Endodermal cell (in vitro differentiated cells): ENCODE data around the gene VPS51. TPM values are rescaled to one million over a fixed set of nuclear protein-coding genes. Genes with fewer than 3 reads are reported as not detected.

Experiments
- DNase-seq: peaks from one replicate; pipeline ENCODE4 v3.0.0-alpha.2; 2017
- H3K27ac ChIP-seq: 2 replicates; pipeline ENCODE4 v1.5.1; 2013; ENCODE audit warnings: mild to moderate bottlenecking, low read depth, low read length, moderate library complexity
- H3K27me3 ChIP-seq: 2 replicates; pipeline ENCODE4 v1.6.1; 2013; ENCODE audit warnings: mild to moderate bottlenecking, low read length, moderate library complexity; ENCODE audit not compliant: insufficient read depth, control insufficient read depth, poor library complexity, severe bottlenecking
- H3K36me3 ChIP-seq: 2 replicates; pipeline ENCODE4 v1.7.0; 2013; ENCODE audit warnings: mild to moderate bottlenecking, low read length, moderate library complexity; ENCODE audit not compliant: control insufficient read depth, insufficient read depth
- H3K4me1 ChIP-seq: one replicate; pipeline ENCODE4 v1.7.0; 2013; ENCODE audit warnings: low read length; ENCODE audit not compliant: control insufficient read depth, insufficient read depth
- H3K4me3 ChIP-seq: 2 replicates; pipeline ENCODE4 v1.5.1; 2013; ENCODE audit warnings: mild to moderate bottlenecking, low read length, moderate library complexity
- H3K9ac ChIP-seq: 2 replicates; pipeline ENCODE4 v1.6.1; 2013; ENCODE audit warnings: mild to moderate bottlenecking, low read length, moderate library complexity; ENCODE audit not compliant: poor library complexity, severe bottlenecking; ENCODE audit errors: extremely low read depth
- H3K9me3 ChIP-seq: 2 replicates; pipeline ENCODE4 v1.6.1; 2013; ENCODE audit warnings: mild to moderate bottlenecking, low read length, moderate library complexity; ENCODE audit not compliant: control insufficient read depth
- H3K27ac Mint-ChIP-seq: 2 replicates; pipeline ENCODE4 v1.8.0; 2020; ENCODE audit warnings: mixed read lengths
- H3K27me3 Mint-ChIP-seq: 2 replicates; pipeline ENCODE4 v1.8.0; 2021; ENCODE audit warnings: mild to moderate bottlenecking, mixed read lengths; ENCODE audit not compliant: insufficient read depth
- H3K36me3 Mint-ChIP-seq: 2 replicates; pipeline ENCODE4 v1.8.0; 2020; ENCODE audit warnings: low read depth, mixed read lengths
- H3K4me1 Mint-ChIP-seq: 2 replicates; pipeline ENCODE4 v1.8.0; 2020; ENCODE audit warnings: mixed read lengths
- H3K4me3 Mint-ChIP-seq: 2 replicates; pipeline ENCODE4 v1.8.0; 2020; ENCODE audit warnings: mild to moderate bottlenecking, moderate library complexity, mixed read lengths
- H3K9me3 Mint-ChIP-seq: 2 replicates; pipeline ENCODE4 v1.8.0; 2020; ENCODE audit warnings: mild to moderate bottlenecking, mixed read lengths
- CTCF ChIP-seq: fragments of 200-600 bp; sonication (generic); conservative IDR thresholded peaks from 2 replicates; pipeline ENCODE4 v1.5.0; 2021; ENCODE audit warnings: antibody characterized with exemption, mild to moderate bottlenecking
- WGBS, 2 experiments: methylation state at CpG; one replicate each; pipeline versions ENCODE4 v1.1.5 to v1.1.7; 2013; ENCODE audit warnings: missing lambda C conversion rate in 2 of 2, mixed read lengths in 1 of 2; ENCODE audit not compliant: insufficient coverage in 1 of 2, insufficient read length in 1 of 2; 5-methylcytosine and 5-hydroxymethylcytosine counted together
- total RNA-seq, 2 donors: library from RNA; stranded (reverse); fragmentation: NEBNext Ultra II Directional in 1 of 2; extraction: Animal tissue kit (Norgen Biotek cat#: 25700) in 1 of 2; gene quantifications; 2 replicates in 1 of 2; 3 replicates in 1 of 2; pipeline ENCODE4 v1.2.1, GENCODE V29; 2021

The VPS51 gene
- total RNA-seq, 2 donors from 2014 or later, result 107 to 113 TPM

GRCh38 chr11:65090628-65091027, 5.4 kb upstream of the VPS51 start:
- no peak for TF ChIP-seq CTCF
- peaks cover 1% of the 10 kb centered on the region for H3K4me1 Mint-ChIP-seq
- H3K9me3 Mint-ChIP-seq, result no peaks in the 10 kb centered on the region
- H3K4me3 ChIP-seq, result no peak overlapping the region
- H3K9me3 ChIP-seq, result no peaks in the 10 kb centered on the region
- H3K27ac Mint-ChIP-seq, result no peak overlapping the region
- peaks cover 36% of the 10 kb centered on the region for H3K36me3 Mint-ChIP-seq
- H3K27me3 Mint-ChIP-seq, result no peaks in the 10 kb centered on the region
- H3K4me3 Mint-ChIP-seq, result no peak overlapping the region
- peaks cover 30% of the 10 kb centered on the region for H3K36me3 ChIP-seq
- DNase-seq, result no peak
- no peaks in the 10 kb centered on the region for H3K4me1 ChIP-seq
- H3K27ac ChIP-seq, result no peak overlapping the region
- H3K9ac ChIP-seq, result no peak overlapping the region
- H3K27me3 ChIP-seq, result no peaks in the 10 kb centered on the region
- 94 to 99% methylated on average over 3 to 4 of the region's 4 CpGs for WGBS, 2 experiments

GRCh38 chr11:65095427-65095826, 587 bp upstream of the VPS51 start:
- Mint-ChIP-seq H3K36me3 (peaks cover 13% of the 10 kb centered on the region), H3K27me3 (no peaks in the 10 kb centered on the region), H3K4me3 (peak overlapping the region; percentile 88), H3K27ac (peak overlapping the region; percentile 98), H3K9me3 (no peaks in the 10 kb centered on the region), H3K4me1 (peaks cover 8% of the 10 kb centered on the region)
- Histone ChIP-seq H3K4me3 (peak overlapping the region; percentile 86), H3K27me3 (no peaks in the 10 kb centered on the region), H3K9me3 (no peaks in the 10 kb centered on the region), H3K36me3 (peaks cover 20% of the 10 kb centered on the region), H3K27ac (no peak overlapping the region), H3K4me1 (peaks cover 5% of the 10 kb centered on the region), H3K9ac (no peak overlapping the region)
- no peak for DNase-seq
- 90 to 92% methylated on average over 16 to 22 of the region's 22 CpGs for WGBS, 2 experiments
- no peak for TF ChIP-seq CTCF

GRCh38 chr11:65096926-65097325, 912 bp downstream of the VPS51 start:
- DNase-seq, result no peak
- Histone ChIP-seq H3K36me3 (peaks cover 20% of the 10 kb centered on the region), H3K27me3 (no peaks in the 10 kb centered on the region), H3K9me3 (no peaks in the 10 kb centered on the region), H3K27ac (no peak overlapping the region), H3K9ac (peak overlapping the region; percentile 75), H3K4me3 (peak overlapping the region; percentile 86), H3K4me1 (peaks cover 5% of the 10 kb centered on the region)
- H3K9me3 Mint-ChIP-seq, result no peaks in the 10 kb centered on the region
- peaks cover 12% of the 10 kb centered on the region for H3K36me3 Mint-ChIP-seq
- peaks cover 8% of the 10 kb centered on the region for H3K4me1 Mint-ChIP-seq
- H3K27ac Mint-ChIP-seq, result peak overlapping the region; percentile 55
- no peak for TF ChIP-seq CTCF
- H3K27me3 Mint-ChIP-seq, result no peaks in the 10 kb centered on the region
- peak overlapping the region; percentile 88 for H3K4me3 Mint-ChIP-seq
- WGBS, 2 experiments, result 74 to 78% methylated on average over 6 to 8 of the region's 8 CpGs
